ENCODE results near the gene CD248. TPM values are rescaled to one million over a fixed set of nuclear protein-coding genes. Genes with fewer than 3 reads are reported as not detected.

The CD248 gene
- total RNA-seq, 1 donor from 2014 or later: 0.22 TPM

DNA sequence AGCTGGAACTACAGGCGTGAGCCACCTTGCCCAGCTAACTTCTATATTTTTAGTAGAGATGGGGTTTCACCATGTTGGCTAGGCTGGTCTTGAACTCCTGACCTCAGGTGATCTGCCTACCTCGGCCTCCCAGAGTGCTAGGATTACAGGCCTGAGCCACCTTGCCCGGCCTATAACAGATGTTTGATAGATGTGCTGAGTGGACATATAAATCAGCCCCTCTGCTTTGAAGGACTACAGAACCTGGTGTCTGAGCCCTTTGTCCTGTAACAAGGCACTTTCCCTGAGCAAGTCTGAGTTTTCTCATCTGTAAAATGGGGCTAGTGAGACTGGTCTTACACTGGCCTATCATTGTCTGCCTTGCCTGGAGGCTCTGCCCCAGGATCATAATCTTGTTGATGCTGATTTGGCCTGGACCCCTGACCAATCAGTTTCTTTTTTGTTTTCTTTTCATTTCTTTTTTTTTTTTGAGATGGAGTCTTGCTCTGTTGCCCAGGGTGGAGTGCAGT, 12.4 kb upstream of the CD248 start:
- no peak for DNase-seq
- POLR2A ChIA-PET: interaction anchor here (1.0 to 1.5 kb wide), 4 partner anchors 17 to 73 kb away, joined by 4 to 6 read pairs (median 5); no protein-coding TSS in a partner anchor
- CTCF ChIA-PET: interaction anchor here (0.7 to 6.2 kb wide), 2 partner anchors 18 to 1104 kb away, joined by 3 to 67 read pairs; no protein-coding TSS in a partner anchor
- TF ChIP-seq, protein P1, sequence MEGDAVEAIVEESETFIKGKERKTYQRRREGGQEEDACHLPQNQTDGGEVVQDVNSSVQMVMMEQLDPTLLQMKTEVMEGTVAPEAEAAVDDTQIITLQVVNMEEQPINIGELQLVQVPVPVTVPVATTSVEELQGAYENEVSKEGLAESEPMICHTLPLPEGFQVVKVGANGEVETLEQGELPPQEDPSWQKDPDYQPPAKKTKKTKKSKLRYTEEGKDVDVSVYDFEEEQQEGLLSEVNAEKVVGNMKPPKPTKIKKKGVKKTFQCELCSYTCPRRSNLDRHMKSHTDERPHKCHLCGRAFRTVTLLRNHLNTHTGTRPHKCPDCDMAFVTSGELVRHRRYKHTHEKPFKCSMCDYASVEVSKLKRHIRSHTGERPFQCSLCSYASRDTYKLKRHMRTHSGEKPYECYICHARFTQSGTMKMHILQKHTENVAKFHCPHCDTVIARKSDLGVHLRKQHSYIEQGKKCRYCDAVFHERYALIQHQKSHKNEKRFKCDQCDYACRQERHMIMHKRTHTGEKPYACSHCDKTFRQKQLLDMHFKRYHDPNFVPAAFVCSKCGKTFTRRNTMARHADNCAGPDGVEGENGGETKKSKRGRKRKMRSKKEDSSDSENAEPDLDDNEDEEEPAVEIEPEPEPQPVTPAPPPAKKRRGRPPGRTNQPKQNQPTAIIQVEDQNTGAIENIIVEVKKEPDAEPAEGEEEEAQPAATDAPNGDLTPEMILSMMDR (IDR thresholded peaks at IDR 0.05): no peak
- no peak for ATAC-seq (ENCODE audit: low read depth)
- H3K4me1 Mint-ChIP-seq: peaks cover 22% of the 10 kb centered on the region
- H3K27me3 Mint-ChIP-seq: no peaks in the 10 kb centered on the region
- H3K27ac Mint-ChIP-seq: no peak overlapping the region
- intact Hi-C loops (cut with micrococcal nuclease): loop anchor here (2.0 kb wide), 2 partner anchors 16 to 40 kb away; partner anchors contain the start of genes BRMS1 and YIF1A
- H3K9me3 Mint-ChIP-seq: no peaks in the 10 kb centered on the region
- no peak overlapping the region for H3K4me3 Mint-ChIP-seq
- H3K36me3 Mint-ChIP-seq (ENCODE audit: low read depth): no peaks in the 10 kb centered on the region

GRCh38 chr11:66328302-66329144, 11.7 kb upstream of the CD248 start:
- DNase-seq: peak; percentile 79
- no peak overlapping the region for H3K27ac Mint-ChIP-seq
- H3K9me3 Mint-ChIP-seq: no peaks in the 10 kb centered on the region
- H3K36me3 Mint-ChIP-seq (ENCODE audit: low read depth): no peaks in the 10 kb centered on the region
- peaks cover 22% of the 10 kb centered on the region for H3K4me1 Mint-ChIP-seq
- no peaks in the 10 kb centered on the region for H3K27me3 Mint-ChIP-seq
- TF ChIP-seq, protein P1 (IDR thresholded peaks at IDR 0.05): peak; percentile 63
- ATAC-seq (ENCODE audit: low read depth): peak; percentile 99
- H3K4me3 Mint-ChIP-seq: peak overlapping the region; percentile 46
- POLR2A ChIA-PET: interaction anchor here (1.0 to 1.2 kb wide), 3 partner anchors 16 to 72 kb away, joined by 4 to 6 read pairs (median 6); no protein-coding TSS in a partner anchor
- CTCF ChIA-PET: interaction anchor here (0.7 to 6.2 kb wide), 2 partner anchors 17 to 1103 kb away, joined by 3 to 67 read pairs; no protein-coding TSS in a partner anchor
- intact Hi-C loops (cut with micrococcal nuclease): loop anchor here (1.0 to 2.0 kb wide), 5 partner anchors 16 to 106 kb away; partner anchors contain the start of genes BRMS1 and YIF1A

DNA sequence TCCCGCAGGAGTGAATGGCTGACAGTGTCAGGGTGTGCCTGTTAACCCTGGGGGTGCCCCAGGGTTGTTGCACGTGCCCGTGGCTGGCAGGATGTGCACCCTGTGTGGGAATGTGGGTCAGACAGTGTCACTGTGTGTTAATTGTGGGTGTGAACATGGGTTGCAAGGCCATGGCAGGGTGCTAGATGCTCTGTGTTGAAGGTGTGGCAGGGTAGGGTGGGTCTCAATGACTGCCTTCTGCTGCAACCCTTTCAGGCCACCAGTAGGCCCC, 11.1 kb upstream of the CD248 start:
- Mint-ChIP-seq H3K27ac (no peak overlapping the region), H3K4me3 (no peak overlapping the region), H3K4me1 (peaks cover 22% of the 10 kb centered on the region), H3K9me3 (no peaks in the 10 kb centered on the region), H3K36me3 (ENCODE audit: low read depth) (no peaks in the 10 kb centered on the region), H3K27me3 (no peaks in the 10 kb centered on the region)
- TF ChIP-seq, protein P1 (IDR thresholded peaks at IDR 0.05): no peak
- CTCF ChIA-PET: no interaction called here
- POLR2A ChIA-PET: no interaction called here
- ATAC-seq (ENCODE audit: low read depth): no peak
- no peak for DNase-seq
- intact Hi-C loops (cut with micrococcal nuclease): loop anchor here (1.0 to 2.0 kb wide), 5 partner anchors 16 to 106 kb away; partner anchors contain the start of genes BRMS1 and YIF1A

DNA sequence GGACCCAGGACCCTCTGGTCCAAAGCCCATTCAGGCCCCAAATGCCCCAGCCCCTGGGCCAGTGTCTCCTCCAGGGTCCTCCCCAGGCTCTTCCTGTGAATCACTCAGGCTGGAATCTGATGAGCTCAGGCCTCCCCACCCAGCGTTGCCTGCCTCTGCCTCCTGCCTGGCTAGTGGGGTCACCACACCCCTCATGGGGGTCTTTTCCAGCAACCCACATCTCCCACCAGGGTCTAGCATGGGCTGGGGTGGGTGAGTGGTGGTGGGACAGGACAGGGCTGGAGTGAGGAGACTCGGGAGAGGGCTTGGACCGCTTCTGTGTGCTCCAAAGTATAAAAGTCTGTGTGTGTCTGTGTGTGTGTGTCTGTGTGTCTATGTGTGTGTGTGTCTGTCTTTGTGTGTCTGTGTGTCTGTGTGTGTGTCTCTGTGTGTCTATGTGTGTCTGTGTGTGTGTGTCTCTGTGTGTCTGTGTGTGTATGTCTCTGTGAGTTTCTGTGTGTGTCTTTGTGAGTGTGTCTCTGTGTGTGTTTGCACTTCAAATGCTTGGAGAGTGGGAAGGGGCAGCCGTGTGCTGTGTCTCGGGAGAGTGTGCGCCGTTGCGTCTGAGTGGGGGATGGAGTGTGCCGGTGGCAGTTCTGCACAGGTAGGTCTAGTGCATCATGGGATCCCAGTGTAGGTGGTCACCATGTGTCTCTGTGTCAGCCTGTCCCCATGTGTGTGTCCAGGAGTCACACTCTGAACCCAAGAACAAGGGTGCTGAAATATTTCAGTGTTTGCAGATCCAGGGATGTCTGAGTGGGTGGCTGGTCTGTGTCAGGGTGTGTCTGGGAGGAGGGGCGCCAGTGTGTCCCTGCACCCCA, 10.6 kb upstream of the CD248 start:
- Mint-ChIP-seq H3K27me3 (no peaks in the 10 kb centered on the region), H3K4me1 (peaks cover 22% of the 10 kb centered on the region), H3K9me3 (no peaks in the 10 kb centered on the region), H3K4me3 (no peak overlapping the region), H3K27ac (no peak overlapping the region), H3K36me3 (ENCODE audit: low read depth) (no peaks in the 10 kb centered on the region)
- no peak for DNase-seq
- intact Hi-C loops (cut with micrococcal nuclease): loop anchor here (1.0 to 2.0 kb wide), 5 partner anchors 15 to 105 kb away; partner anchors contain the start of genes BRMS1 and YIF1A
- ATAC-seq (ENCODE audit: low read depth): no peak
- ChIA-PET CTCF (interaction anchor here (2.7 kb wide), 1 partner anchor 16 kb away, joined by 12 read pairs; no protein-coding TSS in a partner anchor), POLR2A (interaction anchor here (1.3 to 1.4 kb wide), 2 partner anchors 9 to 15 kb away, joined by 6 to 10 read pairs; no protein-coding TSS in a partner anchor)
- TF ChIP-seq, protein P1 (IDR thresholded peaks at IDR 0.05): no peak

All from activated B cell treated with CpG ODN at 0.5 μM for 24 hours (primary cell).